Ovary (tissue), 3 donors: ENCODE results near the gene FAM222B.

Source experiments
- CTCF ChIP-seq, 3 donors: fragments of 450-650 bp in 2 of 3; fragments of 200-600 bp in 1 of 3; IDR thresholded peaks; one replicate each; pipeline versions ENCODE4 v1.5.1 to v1.8.0; 2016 to 2022; ENCODE audit warnings: antibody characterized with exemption in 3 of 3, mild to moderate bottlenecking in 1 of 3
- POLR2A ChIP-seq: fragments of 450-650 bp; IDR thresholded peaks from one replicate; pipeline ENCODE4 v1.6.1; 2017; ENCODE audit warnings: antibody characterized with exemption, mild to moderate bottlenecking, moderate library complexity
- donor health status: DM: no; HTN: no; CAD: no.

- TF ChIP-seq CTCF (IDR thresholded peaks at IDR 0.05) (no peak), POLR2A (no peak)
Measured at GRCh38 chr17:28860363-28860808, 17.8 kb upstream of the FAM222B start.
